Stimulated activated CD4-positive, alpha-beta T cell treated with anti-CD3 and anti-CD28 coated beads, Interleukin-12 subunit alpha, Interleukin-12 subunit beta, amount 100 ng/mL, for 4 hours (primary cell): ENCODE measurements around the gene PPP1R13B.
"Not testable (repeated sequence)": the region's sequence is repeated elsewhere in the genome, so short reads cannot be mapped to it uniquely, and the experiment has no call there.

Source experiments
- DNase-seq: peaks from one replicate; pipeline ENCODE4 v3.0.0-alpha.2; 2020

The PPP1R13B gene

DNA sequence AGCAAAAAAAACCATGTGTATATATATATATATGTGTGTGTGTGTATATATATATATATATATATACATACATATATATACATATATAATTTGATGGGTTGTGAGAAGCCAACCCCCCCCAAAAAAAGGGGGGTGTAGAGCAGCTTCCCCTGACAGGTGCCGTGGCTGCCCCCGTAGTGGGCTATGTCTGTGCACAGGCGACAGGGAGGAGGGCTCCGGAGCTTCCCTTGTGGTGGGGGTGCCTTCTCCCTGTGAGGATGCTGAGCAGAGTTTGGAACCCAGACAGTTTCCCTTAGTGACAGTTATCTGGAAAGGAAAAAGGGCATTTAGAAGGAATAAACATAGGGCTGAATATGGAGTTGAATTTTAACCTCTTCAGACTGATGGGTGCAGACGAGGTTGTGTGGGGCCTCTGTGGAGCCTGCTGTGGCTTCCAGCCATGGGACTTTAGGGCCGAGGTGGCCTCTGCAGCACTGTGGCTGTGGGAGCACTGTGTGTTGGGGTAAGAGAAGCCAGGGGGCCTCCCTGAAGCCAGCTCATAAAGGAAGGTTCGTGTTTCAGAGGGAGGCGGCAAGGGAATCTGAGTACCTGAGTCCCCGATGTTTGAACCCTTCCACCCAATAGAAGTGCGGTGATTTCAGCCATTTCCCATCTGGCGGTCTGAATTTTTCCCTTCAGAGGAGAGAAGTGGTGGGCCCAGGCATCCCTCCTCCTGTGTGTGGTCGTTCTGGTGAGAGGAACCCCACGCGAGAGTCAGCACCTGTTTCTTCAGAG, 151.9 kb downstream of the PPP1R13B start:
- no peak for DNase-seq

- no peak for DNase-seq
Observed at GRCh38 chr14:103694572-103695026, 152.8 kb downstream of the PPP1R13B start.

DNA sequence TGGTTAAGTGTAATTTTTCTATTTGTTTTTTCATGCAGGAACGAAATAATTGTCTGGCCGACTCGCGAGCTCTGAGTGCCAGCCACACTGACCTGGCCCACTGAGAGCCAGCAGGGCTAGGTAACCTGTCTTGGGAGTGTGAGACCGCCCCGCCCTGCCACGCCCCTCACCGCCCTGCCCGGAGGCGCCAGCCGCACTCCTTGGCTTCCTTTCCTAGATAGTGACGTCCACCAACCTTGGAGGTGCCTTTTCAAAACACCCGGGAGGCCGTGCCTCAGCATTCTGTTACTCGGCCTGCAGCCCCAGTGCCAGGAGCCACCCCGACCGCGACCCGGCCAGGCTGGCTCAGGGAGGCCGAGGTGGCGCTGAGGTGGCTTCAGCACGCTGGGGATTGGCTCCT, 153.9 kb downstream of the PPP1R13B start:
- DNase-seq, result no peak

GRCh38 chr14:103692871-103693270, 154.5 kb downstream of the PPP1R13B start:
- no peak for DNase-seq

GRCh38 chr14:103692159-103692558, 155.2 kb downstream of the PPP1R13B start:
- DNase-seq, result no peak

DNA sequence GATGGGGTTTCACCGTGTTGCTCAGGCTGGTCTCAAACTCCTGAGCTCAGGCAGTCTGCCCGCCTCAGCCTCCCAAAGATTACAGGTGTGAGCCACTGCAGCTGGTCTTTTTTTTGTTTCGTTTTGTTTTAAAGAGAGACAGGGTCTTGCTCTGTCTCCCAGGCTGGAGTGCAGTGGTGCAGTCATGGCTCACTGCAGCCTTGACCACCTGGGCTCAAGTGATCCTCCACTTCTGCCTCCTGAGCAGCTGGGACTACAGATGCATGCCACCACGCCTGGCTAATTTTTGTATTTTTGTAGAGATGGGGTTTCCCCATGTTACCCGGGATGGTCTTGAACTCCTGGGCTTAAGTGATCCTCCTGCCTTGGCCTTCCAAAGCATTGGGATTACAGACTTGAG, 155.7 kb downstream of the PPP1R13B start:
- DNase-seq, result not testable (repeated sequence)

- DNase-seq, result no peak
Observed at GRCh38 chr14:103690332-103690731, 157.0 kb downstream of the PPP1R13B start.

GRCh38 chr14:103688906-103689902, 158.2 kb downstream of the PPP1R13B start:
- no peak for DNase-seq

GRCh38 chr14:103688441-103688840, 158.9 kb downstream of the PPP1R13B start:
- DNase-seq, result no peak

DNA sequence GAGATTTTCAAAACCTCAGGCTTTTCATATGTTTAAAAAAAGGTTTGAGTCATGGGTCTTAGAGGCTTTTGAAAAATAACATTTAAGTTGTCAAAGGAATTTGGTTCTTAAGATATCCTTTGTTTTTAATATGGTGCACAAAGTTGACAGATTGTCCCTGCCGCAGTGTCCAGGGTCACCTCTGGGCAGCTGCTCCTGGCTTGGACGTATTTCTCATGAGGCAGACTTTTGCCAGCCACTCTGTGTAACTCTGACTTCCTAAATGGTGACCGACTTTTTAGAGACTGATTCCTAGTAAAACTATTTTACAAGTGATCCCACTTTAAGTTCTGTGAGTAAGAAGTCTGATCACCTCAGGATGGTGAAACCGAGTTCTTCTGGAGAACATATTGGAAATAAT, 159.7 kb downstream of the PPP1R13B start:
- no peak for DNase-seq

- DNase-seq, result no peak
Observed at GRCh38 chr14:103686831-103687485, 160.4 kb downstream of the PPP1R13B start.

DNA sequence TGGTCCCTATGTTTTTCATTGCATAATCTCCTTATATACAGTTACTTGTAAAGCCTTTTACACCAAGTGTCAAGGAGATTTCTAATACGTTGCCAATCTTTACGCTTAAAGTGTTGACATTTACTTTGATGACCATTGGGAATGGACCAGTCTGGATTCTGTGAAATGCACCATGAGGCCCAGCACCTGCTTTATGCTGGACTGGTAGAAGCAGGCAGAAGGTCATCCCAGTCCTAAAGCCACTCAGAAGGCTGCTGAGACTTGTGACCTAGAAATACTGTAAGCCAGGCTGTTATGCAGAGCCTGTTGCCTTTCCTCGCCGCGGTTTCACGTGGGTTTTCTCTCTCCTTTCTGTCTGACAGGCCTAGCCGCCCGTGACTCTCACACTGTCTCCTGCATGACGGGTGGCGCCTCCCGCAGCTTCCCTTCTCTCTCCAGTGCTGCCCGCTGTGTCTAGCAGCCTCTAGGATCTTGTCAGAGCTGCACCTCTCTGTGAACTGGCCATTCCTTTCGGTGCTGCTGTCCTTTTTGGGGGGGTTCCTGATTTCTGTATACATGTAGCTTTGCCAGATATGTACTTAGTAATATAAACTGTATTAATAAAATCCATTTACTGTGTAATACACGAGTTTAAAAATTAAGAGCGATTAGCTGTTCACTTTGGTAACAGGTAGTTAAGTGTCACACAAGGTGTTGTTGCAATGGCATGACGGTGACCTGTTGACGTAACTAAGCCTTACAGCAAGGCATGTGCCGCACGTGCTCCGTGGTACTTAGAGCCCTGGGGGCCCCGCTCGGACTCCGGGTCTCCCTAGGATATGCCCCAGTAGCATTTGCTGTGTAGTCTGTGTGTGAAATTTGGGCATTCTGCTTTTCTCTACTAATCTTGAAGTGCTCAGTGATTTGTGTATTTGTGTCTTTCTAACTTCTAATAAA, 161.8 kb downstream of the PPP1R13B start:
- no peak for DNase-seq

DNA sequence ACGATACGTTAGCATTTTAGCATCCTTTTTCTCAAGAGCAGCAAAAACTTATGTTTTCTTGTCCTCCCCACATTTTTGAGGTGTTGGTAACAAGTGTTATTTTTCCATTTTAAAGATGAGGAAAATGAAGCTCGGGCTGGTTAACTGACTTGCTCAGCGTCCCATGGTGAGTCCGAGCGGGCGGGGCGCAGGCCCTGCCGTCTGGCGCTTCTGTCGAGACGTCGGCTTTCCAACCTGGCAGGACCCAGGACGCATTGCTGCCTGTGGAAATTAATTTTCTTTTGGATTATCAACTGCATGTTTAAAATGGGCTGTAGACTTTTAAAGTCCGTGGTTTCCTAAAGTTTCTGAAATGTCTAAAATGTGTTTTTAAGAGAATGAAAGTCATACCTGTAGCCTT, 162.5 kb downstream of the PPP1R13B start:
- no peak for DNase-seq

GRCh38 chr14:103684471-103684870, 162.9 kb downstream of the PPP1R13B start:
- DNase-seq, result no peak
